SK-N-SH treated with all-trans-retinoic acid at 6 μM for 48 hours (cell line): ENCODE results near the gene PNPLA7.

ENCODE experiments used
- ATAC-seq: fragments of 200-7000 bp; cut with Tn5 transposase; 3 replicates; pipeline ENCODE4 v1.9.1; 2020; ENCODE audit warnings: mild to moderate bottlenecking, moderate library complexity
- BACH2 ChIP-seq: fragments of 250-450 bp; sonication (Bioruptor Pico); IDR thresholded peaks from 2 replicates; pipeline ENCODE4 v1.9.0; 2021; ENCODE audit warnings: mild to moderate bottlenecking, borderline replicate concordance
- CSDC2 ChIP-seq: fragments of 250-450 bp; sonication (Bioruptor Pico); IDR thresholded peaks from 2 replicates; pipeline ENCODE4 v1.5.0; 2020; ENCODE audit warnings: mild to moderate bottlenecking, moderate library complexity
- ESRRG ChIP-seq: fragments of 250-450 bp; sonication (Bioruptor Pico); IDR thresholded peaks from 2 replicates; pipeline ENCODE4 v1.6.1; 2021; ENCODE audit warnings: mild to moderate bottlenecking
- GLIS3 ChIP-seq: fragments of 250-450 bp; sonication (Bioruptor Pico); IDR thresholded peaks from 2 replicates; pipeline ENCODE4 v1.5.0; 2020; ENCODE audit warnings: mild to moderate bottlenecking, moderate library complexity
- ISL1 ChIP-seq: fragments of 250-450 bp; sonication (Bioruptor Pico); IDR thresholded peaks from 2 replicates; pipeline ENCODE4 v2.1.2; 2022; ENCODE audit warnings: mild to moderate bottlenecking, moderate library complexity
- OSR1 ChIP-seq: fragments of 250-450 bp; sonication (Bioruptor Pico); IDR thresholded peaks from 2 replicates; pipeline ENCODE4 v1.8.0; 2022; ENCODE audit warnings: moderate library complexity, mild to moderate bottlenecking, inconsistent platforms
- PPARA ChIP-seq: fragments of 250-450 bp; sonication (Bioruptor Pico); IDR thresholded peaks from 2 replicates; pipeline ENCODE4 v1.5.0; 2020; ENCODE audit warnings: mild to moderate bottlenecking, borderline replicate concordance
- RARB ChIP-seq: fragments of 250-450 bp; sonication (Bioruptor Pico); IDR thresholded peaks from 2 replicates; pipeline ENCODE4 v1.8.0; 2021; ENCODE audit warnings: mild to moderate bottlenecking, moderate library complexity
- SNAI2 ChIP-seq: fragments of 250-450 bp; sonication (Bioruptor Pico); IDR thresholded peaks from 2 replicates; pipeline ENCODE4 v1.5.0; 2020; ENCODE audit warnings: mild to moderate bottlenecking, moderate library complexity
- TCF4 ChIP-seq: fragments of 250-450 bp; sonication (Bioruptor Pico); IDR thresholded peaks from 2 replicates; pipeline ENCODE4 v1.8.0; 2021; ENCODE audit warnings: mild to moderate bottlenecking, moderate library complexity, borderline replicate concordance
- ZC3H10 ChIP-seq: fragments of 250-450 bp; sonication (Bioruptor Pico); IDR thresholded peaks from 2 replicates; pipeline ENCODE4 v1.5.1; 2021; ENCODE audit warnings: mild to moderate bottlenecking, moderate library complexity
- ZFP3 ChIP-seq: fragments of 250-450 bp; sonication (Bioruptor Pico); IDR thresholded peaks from 2 replicates; pipeline ENCODE4 v1.5.0; 2020; ENCODE audit warnings: mild to moderate bottlenecking, moderate library complexity
- ZFP30 ChIP-seq: fragments of 450-650 bp; formaldehyde crosslinking; IDR thresholded peaks from 2 replicates; pipeline ENCODE4 v1.5.0; 2022; ENCODE audit warnings: mild to moderate bottlenecking, moderate library complexity
- ZNF565 ChIP-seq: fragments of 450-650 bp; formaldehyde crosslinking; conservative IDR thresholded peaks from 2 replicates; pipeline ENCODE4 v1.5.0; 2020; ENCODE audit warnings: low read depth, mild to moderate bottlenecking, moderate library complexity
- ZNF70 ChIP-seq: fragments of 450-650 bp; formaldehyde crosslinking; IDR thresholded peaks from 2 replicates; pipeline ENCODE4 v1.5.0; 2020; ENCODE audit warnings: mild to moderate bottlenecking, moderate library complexity
- ZNF8 ChIP-seq: fragments of 450-650 bp; formaldehyde crosslinking; IDR thresholded peaks from 2 replicates; pipeline ENCODE4 v1.5.0; 2020; ENCODE audit warnings: mild to moderate bottlenecking, moderate library complexity
- TF ChIP-seq, protein P1 (sequence below): fragments of 250-450 bp; sonication (Bioruptor Pico); IDR thresholded peaks from 2 replicates; pipeline ENCODE4 v1.5.1; 2021; ENCODE audit warnings: mild to moderate bottlenecking, moderate library complexity
- TF ChIP-seq, protein P2 (sequence below): fragments of 250-450 bp; sonication (Bioruptor Pico); IDR thresholded peaks from 2 replicates; pipeline ENCODE4 v1.5.0; 2020; ENCODE audit warnings: mild to moderate bottlenecking, moderate library complexity
- TF ChIP-seq, protein P3 (sequence below): fragments of 250-450 bp; sonication (Bioruptor Pico); IDR thresholded peaks from 2 replicates; pipeline ENCODE4 v1.8.0; 2020; ENCODE audit warnings: mild to moderate bottlenecking, moderate library complexity, borderline replicate concordance
- TF ChIP-seq, protein P4 (sequence below): fragments of 250-450 bp; sonication (Bioruptor Pico); IDR thresholded peaks from 2 replicates; pipeline ENCODE4 v1.5.1; 2020; ENCODE audit warnings: low read depth, mild to moderate bottlenecking, moderate library complexity

Gene PNPLA7

DNA sequence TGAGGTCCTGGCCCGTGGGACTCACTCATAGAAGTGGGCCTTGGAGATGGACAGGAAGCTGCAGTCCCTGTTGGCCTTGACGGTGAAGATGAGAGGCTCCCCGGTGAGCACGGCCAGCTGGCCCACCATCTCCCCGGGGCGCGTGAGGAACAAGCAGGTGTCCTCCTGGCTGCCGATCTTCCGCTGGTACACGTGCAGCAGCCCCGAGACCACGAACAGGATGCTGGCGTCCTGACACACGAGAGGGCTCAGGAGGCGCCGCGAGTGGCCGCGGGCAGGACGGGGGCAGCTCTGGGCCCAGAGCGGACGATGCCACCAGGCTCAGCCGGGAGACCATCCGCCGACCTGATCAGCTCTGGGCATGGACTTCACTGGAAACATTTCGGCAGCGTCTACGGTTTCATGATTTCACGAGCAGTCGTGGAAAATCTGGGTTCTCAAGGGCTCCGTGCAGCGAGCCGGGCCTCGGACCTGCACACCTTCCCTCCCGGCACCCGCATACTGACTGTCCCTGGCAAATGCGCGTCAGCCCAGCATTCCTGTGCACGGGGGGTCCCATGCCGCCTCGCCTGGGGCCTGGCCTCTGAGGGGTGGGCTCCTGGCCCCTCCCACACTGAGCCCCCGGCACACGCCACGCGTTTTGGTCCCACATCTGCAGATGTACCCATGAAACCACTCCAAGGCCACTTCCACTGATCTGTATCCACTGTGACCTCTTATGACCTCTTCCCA, 49.4 kb downstream of the PNPLA7 start:
- ATAC-seq = no peak
- TF ChIP-seq, protein P1, sequence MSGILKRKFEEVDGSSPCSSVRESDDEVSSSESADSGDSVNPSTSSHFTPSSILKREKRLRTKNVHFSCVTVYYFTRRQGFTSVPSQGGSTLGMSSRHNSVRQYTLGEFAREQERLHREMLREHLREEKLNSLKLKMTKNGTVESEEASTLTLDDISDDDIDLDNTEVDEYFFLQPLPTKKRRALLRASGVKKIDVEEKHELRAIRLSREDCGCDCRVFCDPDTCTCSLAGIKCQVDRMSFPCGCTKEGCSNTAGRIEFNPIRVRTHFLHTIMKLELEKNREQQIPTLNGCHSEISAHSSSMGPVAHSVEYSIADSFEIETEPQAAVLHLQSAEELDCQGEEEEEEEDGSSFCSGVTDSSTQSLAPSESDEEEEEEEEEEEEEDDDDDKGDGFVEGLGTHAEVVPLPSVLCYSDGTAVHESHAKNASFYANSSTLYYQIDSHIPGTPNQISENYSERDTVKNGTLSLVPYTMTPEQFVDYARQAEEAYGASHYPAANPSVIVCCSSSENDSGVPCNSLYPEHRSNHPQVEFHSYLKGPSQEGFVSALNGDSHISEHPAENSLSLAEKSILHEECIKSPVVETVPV (CRISPR knock-in tag) = no peak
- TF ChIP-seq, protein P2, sequence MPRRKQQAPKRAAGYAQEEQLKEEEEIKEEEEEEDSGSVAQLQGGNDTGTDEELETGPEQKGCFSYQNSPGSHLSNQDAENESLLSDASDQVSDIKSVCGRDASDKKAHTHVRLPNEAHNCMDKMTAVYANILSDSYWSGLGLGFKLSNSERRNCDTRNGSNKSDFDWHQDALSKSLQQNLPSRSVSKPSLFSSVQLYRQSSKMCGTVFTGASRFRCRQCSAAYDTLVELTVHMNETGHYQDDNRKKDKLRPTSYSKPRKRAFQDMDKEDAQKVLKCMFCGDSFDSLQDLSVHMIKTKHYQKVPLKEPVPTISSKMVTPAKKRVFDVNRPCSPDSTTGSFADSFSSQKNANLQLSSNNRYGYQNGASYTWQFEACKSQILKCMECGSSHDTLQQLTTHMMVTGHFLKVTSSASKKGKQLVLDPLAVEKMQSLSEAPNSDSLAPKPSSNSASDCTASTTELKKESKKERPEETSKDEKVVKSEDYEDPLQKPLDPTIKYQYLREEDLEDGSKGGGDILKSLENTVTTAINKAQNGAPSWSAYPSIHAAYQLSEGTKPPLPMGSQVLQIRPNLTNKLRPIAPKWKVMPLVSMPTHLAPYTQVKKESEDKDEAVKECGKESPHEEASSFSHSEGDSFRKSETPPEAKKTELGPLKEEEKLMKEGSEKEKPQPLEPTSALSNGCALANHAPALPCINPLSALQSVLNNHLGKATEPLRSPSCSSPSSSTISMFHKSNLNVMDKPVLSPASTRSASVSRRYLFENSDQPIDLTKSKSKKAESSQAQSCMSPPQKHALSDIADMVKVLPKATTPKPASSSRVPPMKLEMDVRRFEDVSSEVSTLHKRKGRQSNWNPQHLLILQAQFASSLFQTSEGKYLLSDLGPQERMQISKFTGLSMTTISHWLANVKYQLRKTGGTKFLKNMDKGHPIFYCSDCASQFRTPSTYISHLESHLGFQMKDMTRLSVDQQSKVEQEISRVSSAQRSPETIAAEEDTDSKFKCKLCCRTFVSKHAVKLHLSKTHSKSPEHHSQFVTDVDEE = no peak

DNA sequence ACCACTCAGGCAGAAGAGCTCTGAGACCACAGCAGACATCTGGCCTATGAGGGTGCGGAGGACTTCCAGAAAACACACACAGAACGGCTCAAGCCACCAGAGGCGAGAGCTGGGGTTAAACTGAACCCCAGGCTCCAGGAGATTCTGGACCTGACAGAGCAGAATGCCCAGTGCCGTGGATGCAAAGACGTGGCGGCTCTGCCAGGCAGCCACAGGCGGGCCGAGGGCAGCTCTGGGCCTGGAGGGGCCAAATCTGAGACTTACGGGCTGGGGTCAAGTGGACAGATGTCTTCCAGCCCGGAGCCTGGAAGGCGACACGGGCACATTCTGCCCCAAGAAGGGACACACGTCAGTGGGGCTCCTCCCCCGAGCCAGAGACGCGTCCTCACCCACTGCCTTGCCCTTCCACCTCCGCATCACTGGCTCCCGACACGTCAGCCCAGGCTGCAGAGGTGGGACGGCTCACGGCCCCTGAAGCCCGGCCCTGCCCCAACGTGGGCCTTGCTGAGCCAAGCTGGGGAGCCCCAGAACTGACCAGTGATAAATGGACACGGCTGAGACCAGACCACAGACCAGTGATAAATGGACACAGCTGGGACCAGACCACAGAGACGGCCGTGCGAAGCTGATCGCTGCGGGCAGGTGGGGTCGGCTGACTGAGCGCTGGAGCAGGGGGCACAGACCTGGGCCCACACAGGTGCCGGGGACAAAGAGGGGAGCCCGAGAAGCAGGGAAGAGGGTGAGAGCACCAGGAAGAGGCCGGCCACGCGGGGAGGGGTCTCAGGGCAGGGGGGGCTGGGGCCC, 50.1 kb downstream of the PNPLA7 start:
- TF ChIP-seq ESRRG (CRISPR knock-in tag) (no peak), ZNF8 (CRISPR knock-in tag) (no peak), ZNF565 (no peak), ZFP30 (CRISPR knock-in tag) (no peak), TCF4 (CRISPR knock-in tag) (no peak), CSDC2 (CRISPR knock-in tag) (no peak), ZFP3 (CRISPR knock-in tag) (no peak), RARB (CRISPR knock-in tag) (no peak), OSR1 (no peak), ZC3H10 (no peak), PPARA (no peak), GLIS3 (CRISPR knock-in tag) (no peak), SNAI2 (CRISPR knock-in tag) (no peak), ISL1 (CRISPR knock-in tag) (no peak), ZNF70 (CRISPR knock-in tag) (no peak), BACH2 (CRISPR knock-in tag) (no peak)
- TF ChIP-seq, protein P3, sequence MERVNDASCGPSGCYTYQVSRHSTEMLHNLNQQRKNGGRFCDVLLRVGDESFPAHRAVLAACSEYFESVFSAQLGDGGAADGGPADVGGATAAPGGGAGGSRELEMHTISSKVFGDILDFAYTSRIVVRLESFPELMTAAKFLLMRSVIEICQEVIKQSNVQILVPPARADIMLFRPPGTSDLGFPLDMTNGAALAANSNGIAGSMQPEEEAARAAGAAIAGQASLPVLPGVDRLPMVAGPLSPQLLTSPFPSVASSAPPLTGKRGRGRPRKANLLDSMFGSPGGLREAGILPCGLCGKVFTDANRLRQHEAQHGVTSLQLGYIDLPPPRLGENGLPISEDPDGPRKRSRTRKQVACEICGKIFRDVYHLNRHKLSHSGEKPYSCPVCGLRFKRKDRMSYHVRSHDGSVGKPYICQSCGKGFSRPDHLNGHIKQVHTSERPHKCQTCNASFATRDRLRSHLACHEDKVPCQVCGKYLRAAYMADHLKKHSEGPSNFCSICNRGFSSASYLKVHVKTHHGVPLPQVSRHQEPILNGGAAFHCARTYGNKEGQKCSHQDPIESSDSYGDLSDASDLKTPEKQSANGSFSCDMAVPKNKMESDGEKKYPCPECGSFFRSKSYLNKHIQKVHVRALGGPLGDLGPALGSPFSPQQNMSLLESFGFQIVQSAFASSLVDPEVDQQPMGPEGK (CRISPR knock-in tag) = no peak
- TF ChIP-seq, protein P4, sequence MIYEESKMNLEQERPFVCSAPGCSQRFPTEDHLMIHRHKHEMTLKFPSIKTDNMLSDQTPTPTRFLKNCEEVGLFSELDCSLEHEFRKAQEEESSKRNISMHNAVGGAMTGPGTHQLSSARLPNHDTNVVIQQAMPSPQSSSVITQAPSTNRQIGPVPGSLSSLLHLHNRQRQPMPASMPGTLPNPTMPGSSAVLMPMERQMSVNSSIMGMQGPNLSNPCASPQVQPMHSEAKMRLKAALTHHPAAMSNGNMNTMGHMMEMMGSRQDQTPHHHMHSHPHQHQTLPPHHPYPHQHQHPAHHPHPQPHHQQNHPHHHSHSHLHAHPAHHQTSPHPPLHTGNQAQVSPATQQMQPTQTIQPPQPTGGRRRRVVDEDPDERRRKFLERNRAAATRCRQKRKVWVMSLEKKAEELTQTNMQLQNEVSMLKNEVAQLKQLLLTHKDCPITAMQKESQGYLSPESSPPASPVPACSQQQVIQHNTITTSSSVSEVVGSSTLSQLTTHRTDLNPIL = no peak
- TF ChIP-seq, protein P1 (CRISPR knock-in tag) = no peak
- TF ChIP-seq, protein P2 = no peak
- TF ChIP-seq, all 23 proteins: peak for 0
- no peak for ATAC-seq
